AG09309 (cell line): ENCODE data around the gene WDFY2.
"Not testable (repeated sequence)": the region's sequence is repeated elsewhere in the genome, so short reads cannot be mapped to it uniquely, and the experiment has no call there.

ENCODE experiments used
- DNase-seq: peaks from one replicate; pipeline ENCODE4 v3.0.0-alpha.2; 2010; ENCODE audit warnings: low read depth
- H3K4me3 ChIP-seq: 2 replicates; pipeline ENCODE4 v1.5.1; 2011; ENCODE audit warnings: mild to moderate bottlenecking, low read depth, low read length, moderate library complexity; ENCODE audit not compliant: control insufficient read depth
- TF ChIP-seq, protein P1 (sequence below): IDR thresholded peaks from 2 replicates; pipeline ENCODE4 v1.5.1; 2011; ENCODE audit warnings: mild to moderate bottlenecking, low read depth, low read length, inconsistent platforms; ENCODE audit not compliant: insufficient read depth, control insufficient read depth; ENCODE audit errors: missing control alignments

The WDFY2 gene

DNA sequence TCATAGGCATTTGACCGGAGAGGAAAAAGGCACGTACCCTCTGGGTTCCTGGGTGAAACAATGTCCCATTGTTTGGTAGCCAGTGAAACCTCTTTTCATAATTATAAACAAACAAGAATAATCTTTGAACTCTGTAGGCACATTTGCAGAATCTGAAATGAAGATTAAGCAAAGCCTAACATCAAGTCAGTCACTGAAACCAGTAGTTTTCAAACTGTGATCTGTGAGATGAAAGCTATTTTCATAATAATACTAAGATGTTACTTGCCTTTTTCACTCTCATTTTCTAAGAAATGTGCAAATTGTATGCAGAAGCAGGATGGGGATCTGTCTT lies 105.4 kb downstream of the WDFY2 start:
- DNase-seq, result no peak
- no peak overlapping the region for H3K4me3 ChIP-seq
- TF ChIP-seq, protein P1, sequence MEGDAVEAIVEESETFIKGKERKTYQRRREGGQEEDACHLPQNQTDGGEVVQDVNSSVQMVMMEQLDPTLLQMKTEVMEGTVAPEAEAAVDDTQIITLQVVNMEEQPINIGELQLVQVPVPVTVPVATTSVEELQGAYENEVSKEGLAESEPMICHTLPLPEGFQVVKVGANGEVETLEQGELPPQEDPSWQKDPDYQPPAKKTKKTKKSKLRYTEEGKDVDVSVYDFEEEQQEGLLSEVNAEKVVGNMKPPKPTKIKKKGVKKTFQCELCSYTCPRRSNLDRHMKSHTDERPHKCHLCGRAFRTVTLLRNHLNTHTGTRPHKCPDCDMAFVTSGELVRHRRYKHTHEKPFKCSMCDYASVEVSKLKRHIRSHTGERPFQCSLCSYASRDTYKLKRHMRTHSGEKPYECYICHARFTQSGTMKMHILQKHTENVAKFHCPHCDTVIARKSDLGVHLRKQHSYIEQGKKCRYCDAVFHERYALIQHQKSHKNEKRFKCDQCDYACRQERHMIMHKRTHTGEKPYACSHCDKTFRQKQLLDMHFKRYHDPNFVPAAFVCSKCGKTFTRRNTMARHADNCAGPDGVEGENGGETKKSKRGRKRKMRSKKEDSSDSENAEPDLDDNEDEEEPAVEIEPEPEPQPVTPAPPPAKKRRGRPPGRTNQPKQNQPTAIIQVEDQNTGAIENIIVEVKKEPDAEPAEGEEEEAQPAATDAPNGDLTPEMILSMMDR, result no peak

DNA sequence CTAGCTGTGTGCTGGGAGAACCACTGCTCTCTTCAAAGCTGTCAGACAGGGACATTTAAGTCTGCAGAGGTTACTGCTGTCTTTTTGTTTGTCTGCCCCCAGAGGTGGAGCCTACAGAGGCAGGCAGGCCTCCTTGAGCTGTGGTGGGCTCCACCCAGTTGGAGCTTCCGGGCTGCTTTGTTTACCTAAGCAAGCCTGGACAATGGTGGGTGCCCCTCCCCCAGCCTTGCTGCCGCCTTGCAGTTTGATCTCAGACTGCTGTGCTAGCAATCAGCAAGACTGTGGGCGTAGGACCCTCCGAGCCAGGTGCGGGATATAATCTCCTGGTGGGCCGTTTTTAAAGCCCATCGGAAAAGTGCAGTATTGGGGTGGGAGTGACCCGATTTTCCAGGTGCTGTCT lies 111.4 kb downstream of the WDFY2 start:
- DNase-seq, H3K4me3 ChIP-seq: not testable (repeated sequence)

DNA sequence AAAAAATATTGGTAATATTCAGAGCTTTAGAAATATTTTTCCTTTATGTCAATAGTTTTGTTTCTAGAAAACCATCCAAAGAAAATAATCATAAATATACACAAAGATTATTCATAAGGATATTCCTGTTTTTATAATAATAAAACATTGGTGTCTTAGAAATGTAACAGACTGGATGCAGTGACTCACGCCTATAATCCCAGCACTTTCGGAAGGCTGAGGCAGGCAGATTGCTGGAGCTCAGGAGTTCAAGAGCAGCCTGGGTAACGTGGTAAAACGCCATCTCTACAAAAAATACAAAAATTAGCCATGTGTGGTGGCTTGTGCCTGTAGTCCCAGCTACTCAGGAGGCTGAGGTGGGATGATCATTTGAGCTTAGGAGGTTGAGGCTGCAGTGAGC lies 112.9 kb downstream of the WDFY2 start:
- H3K4me3 ChIP-seq, result no peak overlapping the region
- no peak for DNase-seq
- TF ChIP-seq, protein P1, result no peak

DNA sequence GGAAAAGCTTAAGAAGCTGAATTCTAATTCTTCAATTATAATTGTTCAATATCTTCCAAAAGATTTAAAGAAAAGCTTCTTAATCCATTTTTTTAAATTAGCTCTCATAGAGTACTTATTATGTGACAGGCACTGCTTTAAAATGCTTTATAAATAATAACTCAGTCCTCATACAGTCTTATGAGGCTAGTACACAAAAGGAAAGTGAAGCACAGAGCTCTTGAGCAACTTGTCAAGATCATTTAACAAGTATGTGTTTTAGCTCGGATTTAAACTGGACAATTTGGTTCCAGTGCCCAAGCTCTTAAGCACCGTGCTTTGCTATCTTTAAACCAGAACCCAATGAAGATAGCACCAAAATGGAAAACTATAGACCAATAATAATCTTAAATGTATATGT lies 113.6 kb downstream of the WDFY2 start:
- DNase-seq, result no peak
- no peak overlapping the region for H3K4me3 ChIP-seq
- TF ChIP-seq, protein P1, result no peak

DNA sequence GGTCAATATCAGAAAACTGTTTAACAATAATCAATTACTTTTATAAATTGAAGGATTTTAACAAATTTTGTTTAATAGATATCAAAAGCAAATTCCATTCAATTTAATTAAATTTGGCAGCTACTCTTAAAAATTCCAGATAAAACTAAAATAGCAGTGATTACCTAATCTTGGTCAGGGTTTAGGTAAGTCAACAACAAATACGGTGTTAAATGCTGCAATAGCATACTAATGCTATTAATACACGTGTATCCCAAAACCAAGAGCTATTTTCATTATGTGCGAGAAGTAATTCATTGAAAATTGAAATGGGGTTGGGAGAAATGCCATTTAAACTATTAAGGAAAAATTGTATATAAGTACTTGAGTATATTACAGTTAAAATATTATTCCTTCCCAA lies 114.1 kb downstream of the WDFY2 start:
- TF ChIP-seq, protein P1, result no peak
- no peak overlapping the region for H3K4me3 ChIP-seq
- DNase-seq, result no peak

DNA sequence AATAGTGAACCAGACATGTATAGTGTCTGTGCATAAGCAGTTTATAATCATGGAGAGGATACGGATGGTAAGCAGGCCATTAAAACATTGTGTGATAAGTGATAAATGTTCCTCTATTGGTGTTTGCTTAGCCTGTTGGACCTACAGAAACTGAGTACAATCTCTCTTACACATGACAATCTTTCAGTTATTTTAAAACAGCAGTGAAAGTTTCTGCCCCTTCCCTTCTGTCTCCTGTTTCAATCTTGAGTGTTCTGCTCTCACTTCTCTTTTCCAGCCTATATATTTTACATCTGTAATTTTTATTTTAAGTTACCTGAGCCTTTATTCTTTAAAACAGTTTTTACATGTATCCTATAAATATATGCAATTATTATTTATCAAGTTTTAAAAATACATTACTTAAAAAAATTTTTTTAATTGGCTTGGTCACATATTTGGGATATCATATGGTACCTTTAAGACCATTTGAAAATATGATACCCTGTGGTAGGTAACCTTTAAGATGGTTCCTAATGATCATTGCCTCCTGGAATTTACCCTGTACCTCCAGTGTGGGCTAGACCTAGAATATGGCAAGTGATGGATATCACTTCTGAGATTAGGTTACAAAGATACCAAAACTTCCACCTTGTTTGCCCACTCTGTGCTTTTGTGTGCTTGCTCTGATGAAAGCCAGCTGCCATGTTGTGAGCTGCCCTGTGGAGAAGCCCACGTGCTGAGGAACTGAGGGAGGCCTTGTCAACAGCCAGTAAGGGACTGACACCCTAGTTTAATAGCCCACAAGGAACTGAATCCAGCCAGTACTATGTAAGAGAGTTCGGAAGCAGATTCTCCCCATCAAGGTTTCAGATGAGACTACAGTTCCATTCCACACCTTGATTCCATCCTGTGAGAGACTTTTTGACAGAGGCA lies 120.4 kb downstream of the WDFY2 start:
- TF ChIP-seq, protein P1, result no peak
- H3K4me3 ChIP-seq, result no peak overlapping the region
- no peak for DNase-seq

DNA sequence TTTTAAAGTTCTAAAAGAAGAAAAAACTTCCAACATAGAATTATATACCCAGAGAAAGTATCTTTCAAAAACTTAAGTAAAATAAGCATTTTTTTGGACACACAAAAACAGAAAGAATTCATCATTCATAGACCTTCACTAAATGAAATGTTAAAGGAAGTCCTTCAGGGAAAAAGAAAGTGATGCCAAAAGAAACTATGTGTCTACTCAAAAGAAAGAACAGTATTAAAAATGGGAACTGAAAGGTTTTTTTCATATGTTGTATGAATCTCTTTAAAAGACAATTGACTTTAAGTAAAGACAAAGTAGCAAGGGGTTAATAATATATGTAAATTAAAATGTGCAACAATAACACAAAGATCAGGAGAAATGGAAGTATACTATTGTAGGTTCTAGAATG lies 123.2 kb downstream of the WDFY2 start:
- no peak for DNase-seq
- H3K4me3 ChIP-seq, result no peak overlapping the region
- TF ChIP-seq, protein P1, result no peak
